ENCODE data around the gene ZNF487. TPM values are rescaled to one million over a fixed set of nuclear protein-coding genes. Genes with fewer than 3 reads are reported as not detected.
A peak's percentile ranks its signal among the peaks of the same experiment; 100 is the strongest.

ZNF487 gene
- total and polyA plus RNA-seq, 2 of the 13 experiments (the other 11 are each of a cell fraction or from before 2014, with no cell fraction given): 7.4 to 8.8 TPM

DNA sequence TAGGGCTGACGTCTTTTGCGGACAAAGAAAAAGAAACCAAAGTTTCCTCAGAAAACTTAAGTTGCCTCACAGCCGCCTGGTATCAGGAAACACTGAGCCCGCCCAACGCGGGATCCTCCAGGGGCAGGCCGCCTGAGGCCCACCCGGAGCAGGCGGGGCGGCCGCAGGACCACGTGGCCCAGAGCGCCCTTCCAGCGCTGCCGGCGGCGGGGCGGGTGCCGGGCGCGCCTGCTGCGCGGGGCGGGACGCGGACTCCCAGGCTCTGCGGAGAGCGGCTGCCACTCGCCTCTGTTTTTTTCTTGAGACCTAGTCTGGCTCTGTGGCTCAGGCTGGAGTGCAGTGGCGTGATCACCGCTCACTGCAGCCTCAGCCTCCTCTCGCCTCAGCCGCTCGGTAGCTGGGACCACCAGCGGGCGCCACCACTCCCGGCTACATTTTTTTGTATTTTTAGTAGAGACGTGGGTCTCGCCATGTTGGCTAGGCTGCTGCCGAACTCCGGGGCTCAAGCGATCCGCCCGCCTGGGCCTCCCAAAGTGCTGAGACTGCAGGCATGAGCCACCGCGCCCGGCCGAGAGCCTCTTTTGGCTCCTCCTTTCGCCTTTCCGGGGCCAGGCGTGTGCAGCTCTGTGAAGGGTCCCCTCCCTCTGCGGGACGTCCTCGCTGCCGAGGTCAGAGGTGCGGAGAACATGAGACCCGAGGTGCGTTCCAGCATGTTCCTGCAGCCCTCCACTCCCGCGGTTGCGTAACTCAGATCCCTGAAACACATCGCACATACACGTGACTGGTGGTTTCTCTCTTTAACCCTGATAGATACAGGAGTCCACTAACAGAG, 16.3 kb upstream of the ZNF487 start (continued):
- TF ChIP-seq, protein P1, sequence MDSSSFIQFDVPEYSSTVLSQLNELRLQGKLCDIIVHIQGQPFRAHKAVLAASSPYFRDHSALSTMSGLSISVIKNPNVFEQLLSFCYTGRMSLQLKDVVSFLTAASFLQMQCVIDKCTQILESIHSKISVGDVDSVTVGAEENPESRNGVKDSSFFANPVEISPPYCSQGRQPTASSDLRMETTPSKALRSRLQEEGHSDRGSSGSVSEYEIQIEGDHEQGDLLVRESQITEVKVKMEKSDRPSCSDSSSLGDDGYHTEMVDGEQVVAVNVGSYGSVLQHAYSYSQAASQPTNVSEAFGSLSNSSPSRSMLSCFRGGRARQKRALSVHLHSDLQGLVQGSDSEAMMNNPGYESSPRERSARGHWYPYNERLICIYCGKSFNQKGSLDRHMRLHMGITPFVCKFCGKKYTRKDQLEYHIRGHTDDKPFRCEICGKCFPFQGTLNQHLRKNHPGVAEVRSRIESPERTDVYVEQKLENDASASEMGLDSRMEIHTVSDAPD (CRISPR knock-in tag; IDR thresholded peaks at IDR 0.05): peak; percentile 89
- TF ChIP-seq ZNF883 (CRISPR knock-in tag; IDR thresholded peaks at IDR 0.05; ENCODE audit: not compliant biosample characterization) (peak; percentile 96), GFI1 (CRISPR knock-in tag; IDR thresholded peaks at IDR 0.05; ENCODE audit: borderline replicate concordance) (no peak; the same call in none of the 2 replicates), RAD21 (CRISPR knock-in tag; IDR thresholded peaks at IDR 0.05) (peak; percentile 55), ZMAT3 (CRISPR knock-in tag; conservative IDR thresholded peaks at IDR 0.05) (peak; percentile 98), ZNF33B (CRISPR knock-in tag; IDR thresholded peaks at IDR 0.05) (peak; percentile 98), PLRG1 (conservative IDR thresholded peaks at IDR 0.05) (no peak), ZNF367 (CRISPR knock-in tag; IDR thresholded peaks at IDR 0.05; ENCODE audit: borderline replicate concordance) (peak; percentile 97), ZNF652 (CRISPR knock-in tag; IDR thresholded peaks at IDR 0.05; ENCODE audit: borderline replicate concordance, low read depth) (peak; percentile 90), KDM4B (CRISPR knock-in tag; IDR thresholded peaks at IDR 0.05) (peak; percentile 97), KLF13 (CRISPR knock-in tag; IDR thresholded peaks at IDR 0.05) (no peak), ZNF225 (CRISPR knock-in tag; IDR thresholded peaks at IDR 0.05) (peak; percentile 97), MAFK (conservative IDR thresholded peaks at IDR 0.05 in 1 of 2, IDR thresholded peaks at IDR 0.05 in 1 of 2; ENCODE audit: low read length in 2 of 2) (peak; percentile 19 to 50; a peak in 3 of 4 replicates), THYN1 (CRISPR knock-in tag; IDR thresholded peaks at IDR 0.05; ENCODE audit: borderline replicate concordance, low read depth) (0 out of 2 replicates have a peak, but pooled peaks have one; percentile 35), ZNF530 (CRISPR knock-in tag; IDR thresholded peaks at IDR 0.05; ENCODE audit: low read depth) (peak; percentile 84), XBP1 (CRISPR knock-in tag; IDR thresholded peaks at IDR 0.05) (peak; percentile 89), SALL1 (CRISPR knock-in tag; IDR thresholded peaks at IDR 0.05) (peak; percentile 99), RFX3 (CRISPR knock-in tag; IDR thresholded peaks at IDR 0.05) (peak; percentile 29; the same call in 1 of the 2 replicates), MTF2 (CRISPR knock-in tag; IDR thresholded peaks at IDR 0.05; ENCODE audit: borderline replicate concordance) (no peak), HDAC1 (CRISPR knock-in tag; IDR thresholded peaks at IDR 0.05) (peak; percentile 95)
- TF ChIP-seq, protein P2, sequence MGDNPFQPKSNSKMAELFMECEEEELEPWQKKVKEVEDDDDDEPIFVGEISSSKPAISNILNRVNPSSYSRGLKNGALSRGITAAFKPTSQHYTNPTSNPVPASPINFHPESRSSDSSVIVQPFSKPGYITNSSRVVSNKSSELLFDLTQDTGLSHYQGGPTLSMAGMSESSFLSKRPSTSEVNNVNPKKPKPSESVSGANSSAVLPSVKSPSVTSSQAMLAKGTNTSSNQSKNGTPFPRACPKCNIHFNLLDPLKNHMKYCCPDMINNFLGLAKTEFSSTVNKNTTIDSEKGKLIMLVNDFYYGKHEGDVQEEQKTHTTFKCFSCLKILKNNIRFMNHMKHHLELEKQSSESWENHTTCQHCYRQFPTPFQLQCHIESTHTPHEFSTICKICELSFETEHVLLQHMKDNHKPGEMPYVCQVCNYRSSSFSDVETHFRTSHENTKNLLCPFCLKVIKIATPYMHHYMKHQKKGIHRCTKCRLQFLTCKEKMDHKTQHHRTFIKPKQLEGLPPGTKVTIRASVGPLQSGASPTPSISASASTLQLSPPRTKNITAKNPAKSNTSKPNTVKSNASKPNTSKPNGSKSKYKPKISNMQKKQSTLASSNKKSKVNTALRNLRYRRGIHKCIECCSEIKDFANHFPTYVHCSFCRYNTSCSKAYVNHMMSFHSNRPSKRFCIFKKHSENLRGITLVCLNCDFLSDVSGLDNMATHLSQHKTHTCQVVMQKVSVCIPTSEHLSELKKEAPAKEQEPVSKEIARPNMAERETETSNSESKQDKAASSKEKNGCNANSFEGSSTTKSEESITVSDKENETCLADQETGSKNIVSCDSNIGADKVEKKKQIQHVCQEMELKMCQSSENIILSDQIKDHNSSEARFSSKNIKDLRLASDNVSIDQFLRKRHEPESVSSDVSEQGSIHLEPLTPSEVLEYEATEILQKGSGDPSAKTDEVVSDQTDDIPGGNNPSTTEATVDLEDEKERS (CRISPR knock-in tag; IDR thresholded peaks at IDR 0.05): peak; percentile 96
- TF ChIP-seq, protein P3, sequence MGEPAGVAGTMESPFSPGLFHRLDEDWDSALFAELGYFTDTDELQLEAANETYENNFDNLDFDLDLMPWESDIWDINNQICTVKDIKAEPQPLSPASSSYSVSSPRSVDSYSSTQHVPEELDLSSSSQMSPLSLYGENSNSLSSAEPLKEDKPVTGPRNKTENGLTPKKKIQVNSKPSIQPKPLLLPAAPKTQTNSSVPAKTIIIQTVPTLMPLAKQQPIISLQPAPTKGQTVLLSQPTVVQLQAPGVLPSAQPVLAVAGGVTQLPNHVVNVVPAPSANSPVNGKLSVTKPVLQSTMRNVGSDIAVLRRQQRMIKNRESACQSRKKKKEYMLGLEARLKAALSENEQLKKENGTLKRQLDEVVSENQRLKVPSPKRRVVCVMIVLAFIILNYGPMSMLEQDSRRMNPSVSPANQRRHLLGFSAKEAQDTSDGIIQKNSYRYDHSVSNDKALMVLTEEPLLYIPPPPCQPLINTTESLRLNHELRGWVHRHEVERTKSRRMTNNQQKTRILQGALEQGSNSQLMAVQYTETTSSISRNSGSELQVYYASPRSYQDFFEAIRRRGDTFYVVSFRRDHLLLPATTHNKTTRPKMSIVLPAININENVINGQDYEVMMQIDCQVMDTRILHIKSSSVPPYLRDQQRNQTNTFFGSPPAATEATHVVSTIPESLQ (CRISPR knock-in tag; conservative IDR thresholded peaks at IDR 0.05): no peak; the same call in 1 of the 2 replicates
- TF ChIP-seq, protein P4, sequence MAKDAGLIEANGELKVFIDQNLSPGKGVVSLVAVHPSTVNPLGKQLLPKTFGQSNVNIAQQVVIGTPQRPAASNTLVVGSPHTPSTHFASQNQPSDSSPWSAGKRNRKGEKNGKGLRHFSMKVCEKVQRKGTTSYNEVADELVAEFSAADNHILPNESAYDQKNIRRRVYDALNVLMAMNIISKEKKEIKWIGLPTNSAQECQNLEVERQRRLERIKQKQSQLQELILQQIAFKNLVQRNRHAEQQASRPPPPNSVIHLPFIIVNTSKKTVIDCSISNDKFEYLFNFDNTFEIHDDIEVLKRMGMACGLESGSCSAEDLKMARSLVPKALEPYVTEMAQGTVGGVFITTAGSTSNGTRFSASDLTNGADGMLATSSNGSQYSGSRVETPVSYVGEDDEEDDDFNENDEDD (CRISPR knock-in tag; IDR thresholded peaks at IDR 0.05; ENCODE audit: borderline replicate concordance): peak; percentile 99

Data from HepG2 (cell line).